WTC11 (cell line): ENCODE results near the gene RBMS2. TPM values are rescaled to one million over a fixed set of nuclear protein-coding genes. Genes with fewer than 3 reads are reported as not detected.

Experiments used
- ATAC-seq: fragments of 200-7000 bp; cut with Tn5 transposase; 2 replicates; pipeline ENCODE4 v1.10.0; 2021; ENCODE audit warnings: mild to moderate bottlenecking, moderate library complexity
- CTCF ChIA-PET: fragments of 300-600 bp; sonication (Branson Sonifier 250); formaldehyde crosslinking; loops from one replicate; lab custom pipeline; 2021; ENCODE audit warnings: antibody characterized with exemption; lab: Charles Lee
- POLR2A ChIA-PET: fragments of 350-600 bp; sonication (Branson Sonifier 250); formaldehyde crosslinking; loops from one replicate; lab custom pipeline; 2021; ENCODE audit warnings: antibody characterized with exemption; lab: Charles Lee
- DNase-seq: peaks from one replicate; pipeline ENCODE4 v3.0.0; 2021; ENCODE audit warnings: low spot score
- H3K27ac Mint-ChIP-seq: 2 replicates; pipeline ENCODE4 v1.8.0; 2021; ENCODE audit warnings: mixed read lengths
- H3K27me3 Mint-ChIP-seq: 2 replicates; pipeline ENCODE4 v1.8.0; 2021; ENCODE audit warnings: low read depth, mild to moderate bottlenecking, moderate library complexity, mixed read lengths
- H3K36me3 Mint-ChIP-seq: 2 replicates; pipeline ENCODE4 v1.8.0; 2021; ENCODE audit warnings: mixed read lengths
- H3K4me1 Mint-ChIP-seq: 2 replicates; pipeline ENCODE4 v1.8.0; 2022; ENCODE audit warnings: mixed read lengths
- H3K4me3 Mint-ChIP-seq: 2 replicates; pipeline ENCODE4 v1.8.0; 2021; ENCODE audit warnings: mild to moderate bottlenecking, moderate library complexity, mixed read lengths
- H3K9me3 Mint-ChIP-seq: 2 replicates; pipeline ENCODE4 v1.8.0; 2021; ENCODE audit warnings: mixed read lengths
- ETV6 ChIP-seq: sonication (generic); formaldehyde crosslinking; IDR thresholded peaks from 2 replicates; pipeline ENCODE4 v1.8.1; 2022; ENCODE audit warnings: mild to moderate bottlenecking, missing genetic modification reagents
- GRHL2 ChIP-seq: fragments of 250-450 bp; sonication (Bioruptor Pico); IDR thresholded peaks from 2 replicates; pipeline ENCODE4 v1.8.0; 2022; ENCODE audit warnings: mild to moderate bottlenecking, moderate library complexity; ENCODE audit not compliant: insufficient replicate concordance, severe bottlenecking
- IRF2 ChIP-seq: sonication (generic); formaldehyde crosslinking; IDR thresholded peaks from 2 replicates; pipeline ENCODE4 v1.8.0; 2022; ENCODE audit warnings: low read depth, missing genetic modification reagents, borderline replicate concordance
- JAZF1 ChIP-seq: fragments of 250-450 bp; sonication (Bioruptor Pico); IDR thresholded peaks from 2 replicates; pipeline ENCODE4 v1.9.0; 2021; ENCODE audit warnings: moderate library complexity, mild to moderate bottlenecking, inconsistent platforms
- JUN ChIP-seq: sonication (generic); formaldehyde crosslinking; IDR thresholded peaks from 2 replicates; pipeline ENCODE4 v1.8.0; 2023; ENCODE audit warnings: mild to moderate bottlenecking, missing genetic modification reagents
- KAT7 ChIP-seq: sonication (generic); formaldehyde crosslinking; IDR thresholded peaks from 2 replicates; pipeline ENCODE4 v1.8.1; 2023; ENCODE audit warnings: missing genetic modification reagents, mild to moderate bottlenecking, borderline replicate concordance
- NR2C2 ChIP-seq: sonication (generic); formaldehyde crosslinking; IDR thresholded peaks from 2 replicates; pipeline ENCODE4 v1.8.0; 2022; ENCODE audit warnings: mild to moderate bottlenecking, missing genetic modification reagents
- RORB ChIP-seq: fragments of 250-450 bp; sonication (Bioruptor Pico); IDR thresholded peaks from 2 replicates; pipeline ENCODE4 v1.9.0; 2021; ENCODE audit warnings: mild to moderate bottlenecking
- SMAD3 ChIP-seq: sonication (generic); formaldehyde crosslinking; IDR thresholded peaks from 2 replicates; pipeline ENCODE4 v1.8.0; 2022; ENCODE audit warnings: missing genetic modification reagents, mild to moderate bottlenecking, borderline replicate concordance
- SOX15 ChIP-seq: fragments of 250-450 bp; sonication (Bioruptor Pico); IDR thresholded peaks from 2 replicates; pipeline ENCODE4 v1.9.0; 2021; ENCODE audit warnings: mild to moderate bottlenecking
- SP1 ChIP-seq: sonication (generic); formaldehyde crosslinking; conservative IDR thresholded peaks from 2 replicates; pipeline ENCODE4 v1.8.1; 2022; ENCODE audit warnings: missing genetic modification reagents
- ZNF138 ChIP-seq: sonication (generic); formaldehyde crosslinking; conservative IDR thresholded peaks from 2 replicates; pipeline ENCODE4 v1.8.1; 2022; ENCODE audit warnings: mild to moderate bottlenecking, moderate library complexity, missing genetic modification reagents
- ZNF232 ChIP-seq: sonication (generic); formaldehyde crosslinking; IDR thresholded peaks from 2 replicates; pipeline ENCODE4 v1.8.0; 2022; ENCODE audit warnings: mild to moderate bottlenecking, missing genetic modification reagents
- total RNA-seq: library from RNA; stranded (reverse); gene quantifications from 3 replicates; pipeline ENCODE4 v1.2.3, GENCODE V29; 2021
- TF ChIP-seq, protein P1 (sequence below): sonication (generic); formaldehyde crosslinking; IDR thresholded peaks from 2 replicates; pipeline ENCODE4 v1.8.0; 2022; ENCODE audit warnings: mild to moderate bottlenecking, missing genetic modification reagents
- TF ChIP-seq, protein P2 (sequence below): fragments of 200-600 bp; IDR thresholded peaks from 2 replicates; pipeline ENCODE4 v1.8.0; 2022; ENCODE audit warnings: antibody characterized with exemption
- TF ChIP-seq, protein P3 (sequence below): sonication (generic); formaldehyde crosslinking; IDR thresholded peaks from 2 replicates; pipeline ENCODE4 v1.8.0; 2022; ENCODE audit warnings: mild to moderate bottlenecking, missing genetic modification reagents
- TF ChIP-seq, protein P4 (sequence below): sonication (generic); formaldehyde crosslinking; IDR thresholded peaks from 2 replicates; pipeline ENCODE4 v1.8.1; 2023; ENCODE audit warnings: mild to moderate bottlenecking, missing genetic modification reagents
- TF ChIP-seq, protein P5 (sequence below): sonication (generic); formaldehyde crosslinking; IDR thresholded peaks from 2 replicates; pipeline ENCODE4 v1.8.1; 2023; ENCODE audit warnings: mild to moderate bottlenecking, missing genetic modification reagents, borderline replicate concordance

Gene RBMS2
- total RNA-seq, 1 experiment from 2014 or later, result 16.7 TPM

- no peak for TF ChIP-seq ETV6
- no peak for TF ChIP-seq KAT7 (CRISPR knock-in tag)
- TF ChIP-seq, protein P1, sequence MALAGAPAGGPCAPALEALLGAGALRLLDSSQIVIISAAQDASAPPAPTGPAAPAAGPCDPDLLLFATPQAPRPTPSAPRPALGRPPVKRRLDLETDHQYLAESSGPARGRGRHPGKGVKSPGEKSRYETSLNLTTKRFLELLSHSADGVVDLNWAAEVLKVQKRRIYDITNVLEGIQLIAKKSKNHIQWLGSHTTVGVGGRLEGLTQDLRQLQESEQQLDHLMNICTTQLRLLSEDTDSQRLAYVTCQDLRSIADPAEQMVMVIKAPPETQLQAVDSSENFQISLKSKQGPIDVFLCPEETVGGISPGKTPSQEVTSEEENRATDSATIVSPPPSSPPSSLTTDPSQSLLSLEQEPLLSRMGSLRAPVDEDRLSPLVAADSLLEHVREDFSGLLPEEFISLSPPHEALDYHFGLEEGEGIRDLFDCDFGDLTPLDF (CRISPR knock-in tag), result no peak
- TF ChIP-seq SOX15 (CRISPR knock-in tag), result no peak
- no peak for TF ChIP-seq JAZF1 (CRISPR knock-in tag)
- TF ChIP-seq RORB, result no peak
- no peak for TF ChIP-seq JUN (CRISPR knock-in tag)
- TF ChIP-seq NR2C2 (CRISPR knock-in tag), result no peak
- no peak for TF ChIP-seq GRHL2 (CRISPR knock-in tag)
- TF ChIP-seq SMAD3, result no peak
Observed at GRCh38 chr12:56517854-56518253, 3.8 kb upstream of the RBMS2 start (continued).

DNA sequence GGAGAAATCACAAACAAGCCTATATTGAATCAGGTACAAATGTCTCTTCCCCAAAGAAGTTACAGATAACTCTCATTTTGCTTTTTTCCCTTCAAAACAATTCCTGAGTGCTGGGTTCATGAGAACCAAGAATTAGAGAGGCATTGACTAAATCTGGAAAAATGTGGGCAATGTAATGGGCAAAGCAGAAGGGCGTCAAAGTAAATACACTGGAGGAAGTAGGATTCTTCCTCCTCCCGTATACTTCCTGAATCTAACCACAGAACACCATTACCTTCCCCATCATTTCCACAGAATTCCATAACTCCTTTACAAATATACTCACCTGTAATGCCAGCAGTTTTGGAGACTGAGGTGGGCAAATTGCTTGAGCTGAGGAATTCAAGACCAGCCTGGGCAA lies 3.0 kb upstream of the RBMS2 start:
- ATAC-seq, result no peak
- no peak for DNase-seq
- Mint-ChIP-seq H3K9me3 (no peaks in the 10 kb centered on the region), H3K4me3 (no peak overlapping the region), H3K36me3 (no peaks in the 10 kb centered on the region), H3K4me1 (peaks cover 27% of the 10 kb centered on the region), H3K27ac (peak overlapping the region; percentile 13; the same call in 1 of the 2 replicates), H3K27me3 (no peaks in the 10 kb centered on the region)
- TF ChIP-seq SP1 (no peak), ZNF232 (CRISPR knock-in tag) (no peak), ZNF138 (CRISPR knock-in tag) (no peak), IRF2 (CRISPR knock-in tag) (no peak)
- TF ChIP-seq, protein P2, sequence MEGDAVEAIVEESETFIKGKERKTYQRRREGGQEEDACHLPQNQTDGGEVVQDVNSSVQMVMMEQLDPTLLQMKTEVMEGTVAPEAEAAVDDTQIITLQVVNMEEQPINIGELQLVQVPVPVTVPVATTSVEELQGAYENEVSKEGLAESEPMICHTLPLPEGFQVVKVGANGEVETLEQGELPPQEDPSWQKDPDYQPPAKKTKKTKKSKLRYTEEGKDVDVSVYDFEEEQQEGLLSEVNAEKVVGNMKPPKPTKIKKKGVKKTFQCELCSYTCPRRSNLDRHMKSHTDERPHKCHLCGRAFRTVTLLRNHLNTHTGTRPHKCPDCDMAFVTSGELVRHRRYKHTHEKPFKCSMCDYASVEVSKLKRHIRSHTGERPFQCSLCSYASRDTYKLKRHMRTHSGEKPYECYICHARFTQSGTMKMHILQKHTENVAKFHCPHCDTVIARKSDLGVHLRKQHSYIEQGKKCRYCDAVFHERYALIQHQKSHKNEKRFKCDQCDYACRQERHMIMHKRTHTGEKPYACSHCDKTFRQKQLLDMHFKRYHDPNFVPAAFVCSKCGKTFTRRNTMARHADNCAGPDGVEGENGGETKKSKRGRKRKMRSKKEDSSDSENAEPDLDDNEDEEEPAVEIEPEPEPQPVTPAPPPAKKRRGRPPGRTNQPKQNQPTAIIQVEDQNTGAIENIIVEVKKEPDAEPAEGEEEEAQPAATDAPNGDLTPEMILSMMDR, result no peak
- TF ChIP-seq, protein P3, sequence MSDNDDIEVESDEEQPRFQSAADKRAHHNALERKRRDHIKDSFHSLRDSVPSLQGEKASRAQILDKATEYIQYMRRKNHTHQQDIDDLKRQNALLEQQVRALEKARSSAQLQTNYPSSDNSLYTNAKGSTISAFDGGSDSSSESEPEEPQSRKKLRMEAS (CRISPR knock-in tag), result no peak
- TF ChIP-seq, protein P4, sequence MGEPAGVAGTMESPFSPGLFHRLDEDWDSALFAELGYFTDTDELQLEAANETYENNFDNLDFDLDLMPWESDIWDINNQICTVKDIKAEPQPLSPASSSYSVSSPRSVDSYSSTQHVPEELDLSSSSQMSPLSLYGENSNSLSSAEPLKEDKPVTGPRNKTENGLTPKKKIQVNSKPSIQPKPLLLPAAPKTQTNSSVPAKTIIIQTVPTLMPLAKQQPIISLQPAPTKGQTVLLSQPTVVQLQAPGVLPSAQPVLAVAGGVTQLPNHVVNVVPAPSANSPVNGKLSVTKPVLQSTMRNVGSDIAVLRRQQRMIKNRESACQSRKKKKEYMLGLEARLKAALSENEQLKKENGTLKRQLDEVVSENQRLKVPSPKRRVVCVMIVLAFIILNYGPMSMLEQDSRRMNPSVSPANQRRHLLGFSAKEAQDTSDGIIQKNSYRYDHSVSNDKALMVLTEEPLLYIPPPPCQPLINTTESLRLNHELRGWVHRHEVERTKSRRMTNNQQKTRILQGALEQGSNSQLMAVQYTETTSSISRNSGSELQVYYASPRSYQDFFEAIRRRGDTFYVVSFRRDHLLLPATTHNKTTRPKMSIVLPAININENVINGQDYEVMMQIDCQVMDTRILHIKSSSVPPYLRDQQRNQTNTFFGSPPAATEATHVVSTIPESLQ (CRISPR knock-in tag), result no peak
- TF ChIP-seq, protein P5, sequence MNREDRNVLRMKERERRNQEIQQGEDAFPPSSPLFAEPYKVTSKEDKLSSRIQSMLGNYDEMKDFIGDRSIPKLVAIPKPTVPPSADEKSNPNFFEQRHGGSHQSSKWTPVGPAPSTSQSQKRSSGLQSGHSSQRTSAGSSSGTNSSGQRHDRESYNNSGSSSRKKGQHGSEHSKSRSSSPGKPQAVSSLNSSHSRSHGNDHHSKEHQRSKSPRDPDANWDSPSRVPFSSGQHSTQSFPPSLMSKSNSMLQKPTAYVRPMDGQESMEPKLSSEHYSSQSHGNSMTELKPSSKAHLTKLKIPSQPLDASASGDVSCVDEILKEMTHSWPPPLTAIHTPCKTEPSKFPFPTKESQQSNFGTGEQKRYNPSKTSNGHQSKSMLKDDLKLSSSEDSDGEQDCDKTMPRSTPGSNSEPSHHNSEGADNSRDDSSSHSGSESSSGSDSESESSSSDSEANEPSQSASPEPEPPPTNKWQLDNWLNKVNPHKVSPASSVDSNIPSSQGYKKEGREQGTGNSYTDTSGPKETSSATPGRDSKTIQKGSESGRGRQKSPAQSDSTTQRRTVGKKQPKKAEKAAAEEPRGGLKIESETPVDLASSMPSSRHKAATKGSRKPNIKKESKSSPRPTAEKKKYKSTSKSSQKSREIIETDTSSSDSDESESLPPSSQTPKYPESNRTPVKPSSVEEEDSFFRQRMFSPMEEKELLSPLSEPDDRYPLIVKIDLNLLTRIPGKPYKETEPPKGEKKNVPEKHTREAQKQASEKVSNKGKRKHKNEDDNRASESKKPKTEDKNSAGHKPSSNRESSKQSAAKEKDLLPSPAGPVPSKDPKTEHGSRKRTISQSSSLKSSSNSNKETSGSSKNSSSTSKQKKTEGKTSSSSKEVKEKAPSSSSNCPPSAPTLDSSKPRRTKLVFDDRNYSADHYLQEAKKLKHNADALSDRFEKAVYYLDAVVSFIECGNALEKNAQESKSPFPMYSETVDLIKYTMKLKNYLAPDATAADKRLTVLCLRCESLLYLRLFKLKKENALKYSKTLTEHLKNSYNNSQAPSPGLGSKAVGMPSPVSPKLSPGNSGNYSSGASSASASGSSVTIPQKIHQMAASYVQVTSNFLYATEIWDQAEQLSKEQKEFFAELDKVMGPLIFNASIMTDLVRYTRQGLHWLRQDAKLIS (CRISPR knock-in tag), result no peak
- TF ChIP-seq, protein P1 (CRISPR knock-in tag), result no peak
- ChIA-PET CTCF (interaction anchor here (0.6 to 1.4 kb wide), 3 partner anchors 12 to 118 kb away, joined by 3 to 4 read pairs (median 3); no protein-coding TSS in a partner anchor), POLR2A (interaction anchor here (0.6 kb wide), 1 partner anchor 53 kb away, joined by 6 read pairs; no protein-coding TSS in a partner anchor)
